ENCODE measurements around the gene IRF4.

- TF ChIP-seq POLR2A (IDR thresholded peaks at IDR 0.05) = no peak
- TF ChIP-seq CTCF (IDR thresholded peaks at IDR 0.05) = no peak
Observed at GRCh38 chr6:423799-424345, 32.3 kb downstream of the IRF4 start.
